Upper lobe of left lung (tissue), 4 donors: ENCODE results near the gene CAP2.

ENCODE experiments used
- CTCF ChIP-seq, 6 experiments: fragments of 450-650 bp in 4 of 6; fragments of 200-600 bp in 2 of 6; sonication (generic) in 2 of 6; IDR thresholded peaks; one replicate each; pipeline ENCODE4 v1.5.1; 2016 to 2019; ENCODE audit warnings: antibody characterized with exemption in 6 of 6
- EP300 ChIP-seq, 4 donors: sonication (generic); formaldehyde crosslinking; IDR thresholded peaks; one replicate each; pipeline ENCODE4 v1.5.1; 2017; ENCODE audit warnings: antibody characterized with exemption in 4 of 4, control low read depth in 2 of 4
- POLR2A ChIP-seq, 4 donors: fragments of 450-650 bp; IDR thresholded peaks; one replicate each; pipeline ENCODE4 v1.5.1; 2016 to 2017; ENCODE audit warnings: antibody characterized with exemption in 4 of 4, mild to moderate bottlenecking in 2 of 4
- POLR2AphosphoS5 ChIP-seq, 2 donors: sonication (generic); formaldehyde crosslinking; IDR thresholded peaks; one replicate each; pipeline ENCODE4 v1.5.1; 2017; ENCODE audit warnings: antibody characterized with exemption in 2 of 2

DNA sequence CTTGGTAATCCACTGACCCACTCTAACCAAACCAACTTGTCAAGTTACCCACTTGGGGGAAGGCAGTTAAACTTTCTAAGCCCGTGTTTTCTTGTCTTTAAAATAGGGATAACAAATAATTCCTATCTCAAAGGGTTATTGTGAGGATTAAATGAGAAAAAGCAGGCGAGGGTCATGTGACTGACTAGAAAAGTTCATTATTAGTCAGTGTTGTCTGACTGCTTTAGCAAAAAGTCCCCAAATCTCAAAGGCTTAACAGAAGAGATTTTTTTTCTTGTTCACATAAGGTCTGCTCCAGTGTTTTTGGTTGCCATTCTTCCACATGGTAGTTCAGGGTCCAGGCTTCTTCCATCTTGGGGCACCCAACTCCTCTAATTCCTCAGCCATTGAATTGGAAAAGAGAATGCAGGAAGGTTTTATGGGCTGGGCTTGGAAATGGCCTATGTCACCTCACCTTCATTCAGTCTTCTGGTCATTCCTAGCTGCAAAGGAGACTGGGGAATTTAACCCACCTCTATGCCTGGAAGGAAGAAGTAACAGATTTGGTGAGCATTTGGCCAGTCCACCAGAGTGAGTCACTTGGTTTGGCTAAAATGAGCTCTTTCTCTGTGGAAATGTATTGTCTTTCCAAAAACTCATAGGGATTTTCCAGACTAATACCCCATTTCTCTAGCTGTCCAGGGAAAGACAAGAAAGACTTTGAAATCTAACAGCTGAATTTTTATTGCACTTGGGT lies 77.0 kb downstream of the CAP2 start:
- TF ChIP-seq CTCF (IDR thresholded peaks at IDR 0.05) = no peak
- no peak for TF ChIP-seq EP300 (IDR thresholded peaks at IDR 0.05)
- TF ChIP-seq POLR2A (IDR thresholded peaks at IDR 0.05) = no peak
- no peak for TF ChIP-seq POLR2AphosphoS5 (IDR thresholded peaks at IDR 0.05)
